ENCODE data around the gene SMIM13. TPM values are rescaled to one million over a fixed set of nuclear protein-coding genes. Genes with fewer than 3 reads are reported as not detected.

SMIM13 gene
- total RNA-seq, 2 experiments from 2014 or later, result 13.9 to 19.0 TPM

- Histone ChIP-seq H3K36me3 (ENCODE audit: insufficient read depth, low read length) (peaks cover 50% of the 10 kb centered on the region), H3K4me1 (ENCODE audit: insufficient read depth, low read length, poor library complexity, severe bottlenecking) (peaks cover 17% of the 10 kb centered on the region), H3K79me2 (ENCODE audit: insufficient read depth, low read depth, low read length) (peaks cover 79% of the 10 kb centered on the region), H2AFZ (ENCODE audit: low read length) (no peak overlapping the region), H3K4me3 (ENCODE audit: low read depth, low read length, poor library complexity, severe bottlenecking) (no peak overlapping the region), H3K9me2 (ENCODE audit: insufficient read depth, low read length) (no peaks in the 10 kb centered on the region), H3K4me2 (ENCODE audit: low read length) (no peak overlapping the region), H3K9me3 (ENCODE audit: low read length) (peaks cover 9% of the 10 kb centered on the region; the same call in 1 of the 2 replicates), H3K27ac (ENCODE audit: low read depth, low read length, poor library complexity, severe bottlenecking) (no peak overlapping the region), H4K20me1 (ENCODE audit: insufficient read depth, low read length) (peaks cover 6% of the 10 kb centered on the region; the same call in 1 of the 2 replicates)
- intact Hi-C loops (cut with micrococcal nuclease; ENCODE audit: unreplicated experiment), result no loop called here
- no TSS peak for BruUV-seq (replicated peaks)
- ChIA-PET POLR2A (interaction anchor here (0.7 to 1.1 kb wide), 2 partner anchors 9 to 69 kb away, joined by 3 read pairs; no protein-coding TSS in a partner anchor), CTCF (ENCODE audit: unreplicated experiment) (no interaction called here)
- TF ChIP-seq CTCF (conservative IDR thresholded peaks at IDR 0.05; ENCODE audit: low read length), result no peak
- no peak for TF ChIP-seq EZH2phosphoT487 (IDR thresholded peaks at IDR 0.05; ENCODE audit: borderline replicate concordance, low read depth, low read length)
- no peak for DNase-seq (ENCODE audit: low spot score)
Observed at GRCh38 chr6:11097476-11097875, 3.8 kb downstream of the SMIM13 start.

GRCh38 chr6:11098004-11098403 is 4.4 kb downstream of the SMIM13 start:
- peaks cover 84% of the 10 kb centered on the region for H3K79me2 ChIP-seq (ENCODE audit: insufficient read depth, low read depth, low read length)
- H3K9me3 ChIP-seq (ENCODE audit: low read length), result peaks cover 9% of the 10 kb centered on the region; the same call in 1 of the 2 replicates
- no peak overlapping the region for H3K27ac ChIP-seq (ENCODE audit: low read depth, low read length, poor library complexity, severe bottlenecking)
- TF ChIP-seq EZH2phosphoT487 (IDR thresholded peaks at IDR 0.05; ENCODE audit: borderline replicate concordance, low read depth, low read length), result no peak
- no peak for TF ChIP-seq CTCF (conservative IDR thresholded peaks at IDR 0.05; ENCODE audit: low read length)
- H3K36me3 ChIP-seq (ENCODE audit: insufficient read depth, low read length), result peaks cover 55% of the 10 kb centered on the region
- peaks cover 6% of the 10 kb centered on the region; the same call in 1 of the 2 replicates for H4K20me1 ChIP-seq (ENCODE audit: insufficient read depth, low read length)
- H3K9me2 ChIP-seq (ENCODE audit: insufficient read depth, low read length), result no peaks in the 10 kb centered on the region
- no TSS peak for BruUV-seq (replicated peaks)
- no peak overlapping the region for H3K4me2 ChIP-seq (ENCODE audit: low read length)
- CTCF ChIA-PET (ENCODE audit: unreplicated experiment), result no interaction called here
- intact Hi-C loops (cut with micrococcal nuclease; ENCODE audit: unreplicated experiment), result no loop called here
- peaks cover 12% of the 10 kb centered on the region for H3K4me1 ChIP-seq (ENCODE audit: insufficient read depth, low read length, poor library complexity, severe bottlenecking)
- DNase-seq (ENCODE audit: low spot score), result no peak
- H2AFZ ChIP-seq (ENCODE audit: low read length), result no peak overlapping the region
- no peak overlapping the region for H3K4me3 ChIP-seq (ENCODE audit: low read depth, low read length, poor library complexity, severe bottlenecking)
- POLR2A ChIA-PET, result interaction anchor here (0.7 to 1.4 kb wide), 3 partner anchors 9 to 22 kb away, joined by 3 to 7 read pairs (median 3); no protein-coding TSS in a partner anchor

- ChIA-PET CTCF (ENCODE audit: unreplicated experiment) (no interaction called here), POLR2A (interaction anchor here (0.7 to 0.8 kb wide), 2 partner anchors 12 to 176 kb away, joined by 3 to 4 read pairs; no protein-coding TSS in a partner anchor)
- intact Hi-C loops (cut with micrococcal nuclease; ENCODE audit: unreplicated experiment), result no loop called here
- Histone ChIP-seq H3K27ac (ENCODE audit: low read depth, low read length, poor library complexity, severe bottlenecking) (no peak overlapping the region), H3K36me3 (ENCODE audit: insufficient read depth, low read length) (peaks cover 60% of the 10 kb centered on the region), H3K4me3 (ENCODE audit: low read depth, low read length, poor library complexity, severe bottlenecking) (no peak overlapping the region), H3K4me1 (ENCODE audit: insufficient read depth, low read length, poor library complexity, severe bottlenecking) (no peaks in the 10 kb centered on the region), H3K9me2 (ENCODE audit: insufficient read depth, low read length) (no peaks in the 10 kb centered on the region), H3K4me2 (ENCODE audit: low read length) (no peak overlapping the region), H2AFZ (ENCODE audit: low read length) (no peak overlapping the region), H3K79me2 (ENCODE audit: insufficient read depth, low read depth, low read length) (peaks cover 95% of the 10 kb centered on the region), H3K9me3 (ENCODE audit: low read length) (peaks cover 9% of the 10 kb centered on the region; the same call in 1 of the 2 replicates), H4K20me1 (ENCODE audit: insufficient read depth, low read length) (peaks cover 18% of the 10 kb centered on the region; the same call in 1 of the 2 replicates)
- no TSS peak for BruUV-seq (replicated peaks)
- no peak for TF ChIP-seq CTCF (conservative IDR thresholded peaks at IDR 0.05; ENCODE audit: low read length)
- TF ChIP-seq EZH2phosphoT487 (IDR thresholded peaks at IDR 0.05; ENCODE audit: borderline replicate concordance, low read depth, low read length), result no peak
- DNase-seq (ENCODE audit: low spot score), result no peak
Observed at GRCh38 chr6:11101417-11101816, 7.8 kb downstream of the SMIM13 start.

Measured in OCI-LY7 (cell line).